GM12878 (cell line): ENCODE data around the gene IGFBP6. TPM values are rescaled to one million over a fixed set of nuclear protein-coding genes. Genes with fewer than 3 reads are reported as not detected.

Source experiments
- ATF7 ChIP-seq: fragments of 450-650 bp; IDR thresholded peaks from 2 replicates; pipeline ENCODE4 v1.6.1; 2016; ENCODE audit warnings: low read depth, mild to moderate bottlenecking
- BCL3 ChIP-seq: IDR thresholded peaks from 2 replicates; pipeline ENCODE4 v1.6.1; 2011; ENCODE audit warnings: borderline replicate concordance, low read depth, mild to moderate bottlenecking, moderate library complexity, low read length; ENCODE audit not compliant: insufficient read depth, poor library complexity, severe bottlenecking
- E2F4 ChIP-seq: IDR thresholded peaks from 2 replicates; pipeline ENCODE4 v1.6.1; 2012; ENCODE audit warnings: low read depth, low read length, improper control_type of control experiment
- ESRRA ChIP-seq: IDR thresholded peaks from 2 replicates; pipeline ENCODE4 v1.6.1; 2012; ENCODE audit warnings: mild to moderate bottlenecking, low read length, improper control_type of control experiment
- IRF4 ChIP-seq: IDR thresholded peaks from 2 replicates; pipeline ENCODE4 v1.6.1; 2011; ENCODE audit warnings: low read depth, low read length
- KAT2A ChIP-seq: conservative IDR thresholded peaks from 2 replicates; pipeline ENCODE4 v1.6.1; 2011; ENCODE audit warnings: low read depth, low read length; ENCODE audit not compliant: control insufficient read depth
- MEF2B ChIP-seq: fragments of 450-650 bp; IDR thresholded peaks from 2 replicates; pipeline ENCODE4 v1.6.1; 2018; ENCODE audit warnings: mild to moderate bottlenecking, moderate library complexity; ENCODE audit not compliant: partially characterized antibody, poor library complexity, severe bottlenecking
- NR2F1 ChIP-seq: fragments of 450-650 bp; conservative IDR thresholded peaks from 2 replicates; pipeline ENCODE4 v1.6.1; 2017; ENCODE audit warnings: mild to moderate bottlenecking
- POLR2A ChIP-seq: IDR thresholded peaks from 2 replicates; pipeline ENCODE4 v1.6.1; 2011; ENCODE audit warnings: low read depth, mild to moderate bottlenecking, low read length
- RBBP5 ChIP-seq: fragments of 200-600 bp; sonication (generic); conservative IDR thresholded peaks from 2 replicates; pipeline ENCODE4 v1.6.1; 2016
- REST ChIP-seq: IDR thresholded peaks from 2 replicates; pipeline ENCODE4 v1.6.1; 2012; ENCODE audit warnings: mild to moderate bottlenecking, low read depth, low read length
- TCF3 ChIP-seq: IDR thresholded peaks from 2 replicates; pipeline ENCODE4 v1.6.1; 2012; ENCODE audit warnings: low read depth, mild to moderate bottlenecking, low read length, borderline replicate concordance; ENCODE audit not compliant: insufficient read depth
- ZNF217 ChIP-seq: fragments of 450-650 bp; IDR thresholded peaks from 2 replicates; pipeline ENCODE4 v1.6.1; 2017; ENCODE audit warnings: antibody characterized with exemption, mild to moderate bottlenecking
- ZNF274 ChIP-seq: IDR thresholded peaks from one replicate; pipeline ENCODE4 v1.8.0; 2011; ENCODE audit not compliant: insufficient read length, insufficient read depth
- ZNF687 ChIP-seq: fragments of 450-650 bp; IDR thresholded peaks from 2 replicates; pipeline ENCODE4 v1.6.1; 2017; ENCODE audit warnings: mild to moderate bottlenecking, moderate library complexity
- ZZZ3 ChIP-seq: IDR thresholded peaks from 2 replicates; pipeline ENCODE4 v1.6.1; 2011; ENCODE audit warnings: low read depth; ENCODE audit not compliant: control insufficient read depth, insufficient read length
- polyA plus RNA-seq, 11 experiments: library from polyadenylated mRNA; depleted of rRNA in 4 of 11; unstranded in 6 of 11; stranded (reverse) in 5 of 11; fragments of >200 nt; fragmentation: Nextera tagmentation in 4 of 11; fragmentation: Illumina TruSeq in 1 of 11; extraction: Ambion mirVana in 4 of 11; extraction: Trizol in 1 of 11; gene quantifications; 1 replicate in 1 of 11; 2 replicates in 10 of 11; pipeline versions ENCODE4 v1.2.1 to v1.2.3, GENCODE V29; 2011 to 2016; ENCODE audit warnings: inconsistent platforms in 2 of 11, missing spikeins in 2 of 11, low read depth in 1 of 11
- total RNA-seq, 4 experiments: library from RNA; depleted of rRNA in 3 of 4; stranded (reverse); fragments of >200 nt in 3 of 4; fragmentation: Illumina TruSeq in 1 of 4; extraction: Trizol in 1 of 4; gene quantifications; 2 replicates each; pipeline versions ENCODE4 v1.2.1 to v1.2.3, GENCODE V29; 2013 to 2021
- TF ChIP-seq, protein P1 (sequence below), 3 experiments: IDR thresholded peaks in 2 of 3; conservative IDR thresholded peaks in 1 of 3; 2 replicates each; pipeline ENCODE4 v1.5.1; 2011; ENCODE audit warnings: low read depth in 3 of 3, low read length in 3 of 3, mild to moderate bottlenecking in 3 of 3, control low read depth in 2 of 3, moderate library complexity in 2 of 3, inconsistent platforms in 1 of 3, mixed read lengths in 1 of 3; ENCODE audit not compliant: control insufficient read depth in 2 of 3, insufficient read depth in 1 of 3; ENCODE audit errors: extremely low read depth in 1 of 3

The IGFBP6 gene
- total and polyA plus RNA-seq, 10 of the 15 experiments (the other 5 are each of a cell fraction or from before 2014, with no cell fraction given), result 0.09 to 0.87 (median 0.56) TPM; not detected in 3

GRCh38 chr12:53093777-53094393 is 3.6 kb upstream of the IGFBP6 start (continued):
- TF ChIP-seq ZNF687, result 0 out of 2 replicates have a peak, but pooled peaks have one; percentile 26
- no peak for TF ChIP-seq ZZZ3
- TF ChIP-seq ATF7, result 0 out of 2 replicates have a peak, but pooled peaks have one; percentile 31
- no peak for TF ChIP-seq KAT2A
- TF ChIP-seq, protein P1, sequence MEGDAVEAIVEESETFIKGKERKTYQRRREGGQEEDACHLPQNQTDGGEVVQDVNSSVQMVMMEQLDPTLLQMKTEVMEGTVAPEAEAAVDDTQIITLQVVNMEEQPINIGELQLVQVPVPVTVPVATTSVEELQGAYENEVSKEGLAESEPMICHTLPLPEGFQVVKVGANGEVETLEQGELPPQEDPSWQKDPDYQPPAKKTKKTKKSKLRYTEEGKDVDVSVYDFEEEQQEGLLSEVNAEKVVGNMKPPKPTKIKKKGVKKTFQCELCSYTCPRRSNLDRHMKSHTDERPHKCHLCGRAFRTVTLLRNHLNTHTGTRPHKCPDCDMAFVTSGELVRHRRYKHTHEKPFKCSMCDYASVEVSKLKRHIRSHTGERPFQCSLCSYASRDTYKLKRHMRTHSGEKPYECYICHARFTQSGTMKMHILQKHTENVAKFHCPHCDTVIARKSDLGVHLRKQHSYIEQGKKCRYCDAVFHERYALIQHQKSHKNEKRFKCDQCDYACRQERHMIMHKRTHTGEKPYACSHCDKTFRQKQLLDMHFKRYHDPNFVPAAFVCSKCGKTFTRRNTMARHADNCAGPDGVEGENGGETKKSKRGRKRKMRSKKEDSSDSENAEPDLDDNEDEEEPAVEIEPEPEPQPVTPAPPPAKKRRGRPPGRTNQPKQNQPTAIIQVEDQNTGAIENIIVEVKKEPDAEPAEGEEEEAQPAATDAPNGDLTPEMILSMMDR (IDR thresholded peaks at IDR 0.05 in 2 of 3, conservative IDR thresholded peaks at IDR 0.05 in 1 of 3; ENCODE audit: control insufficient read depth in 2 of 3, extremely low read depth in 1 of 3, insufficient read depth in 1 of 3, low read depth in 3 of 3, low read length in 3 of 3), result no peak
- no peak for TF ChIP-seq REST
- no peak for TF ChIP-seq NR2F1
- no peak for TF ChIP-seq MEF2B
- TF ChIP-seq RBBP5, result no peak
- no peak for TF ChIP-seq E2F4
- TF ChIP-seq ESRRA, result no peak
- TF ChIP-seq ZNF217, result no peak
- no peak for TF ChIP-seq BCL3
- TF ChIP-seq TCF3, result no peak
- no peak for TF ChIP-seq IRF4
- TF ChIP-seq ZNF274, result no peak
- TF ChIP-seq POLR2A, result no peak
